GM12878 (cell line): ENCODE data around the gene TBC1D2B. TPM values are rescaled to one million over a fixed set of nuclear protein-coding genes. Genes with fewer than 3 reads are reported as not detected.

Source experiments
- CEBPB ChIP-seq, 2 experiments: fragments of 150-350 bp in 1 of 2; IDR thresholded peaks; 2 replicates each; pipeline ENCODE4 v1.6.1; 2012 to 2014; ENCODE audit warnings: low read depth in 2 of 2, low read length in 2 of 2, borderline replicate concordance in 1 of 2, inconsistent platforms in 1 of 2
- HCFC1 ChIP-seq: fragments of 150-350 bp; IDR thresholded peaks from 2 replicates; pipeline ENCODE4 v1.6.1; 2014; ENCODE audit warnings: low read length
- HDAC6 ChIP-seq: fragments of 200-600 bp; sonication (generic); IDR thresholded peaks from one replicate; pipeline ENCODE4 v1.8.0; 2017; ENCODE audit warnings: antibody characterized with exemption; ENCODE audit not compliant: unreplicated experiment
- KLF5 ChIP-seq: fragments of 450-650 bp; IDR thresholded peaks from 2 replicates; pipeline ENCODE4 v1.6.1; 2014; ENCODE audit warnings: mild to moderate bottlenecking; ENCODE audit not compliant: partially characterized antibody
- SIX5 ChIP-seq: IDR thresholded peaks from 2 replicates; pipeline ENCODE4 v1.6.1; 2011; ENCODE audit warnings: mild to moderate bottlenecking, low read depth, low read length, moderate library complexity; ENCODE audit not compliant: severe bottlenecking
- SREBF1 ChIP-seq: IDR thresholded peaks from 2 replicates; pipeline ENCODE4 v1.6.1; 2012; ENCODE audit warnings: mild to moderate bottlenecking, low read length
- YBX1 ChIP-seq: fragments of 450-650 bp; IDR thresholded peaks from 2 replicates; pipeline ENCODE4 v1.6.1; 2016; ENCODE audit warnings: antibody characterized with exemption
- ZNF274 ChIP-seq: IDR thresholded peaks from one replicate; pipeline ENCODE4 v1.8.0; 2011; ENCODE audit not compliant: insufficient read length, insufficient read depth
- ZNF622 ChIP-seq: fragments of 450-650 bp; IDR thresholded peaks from 2 replicates; pipeline ENCODE4 v1.6.1; 2017; ENCODE audit warnings: mild to moderate bottlenecking, inconsistent platforms
- polyA plus RNA-seq, 11 experiments: library from polyadenylated mRNA; depleted of rRNA in 4 of 11; unstranded in 6 of 11; stranded (reverse) in 5 of 11; fragments of >200 nt; fragmentation: Nextera tagmentation in 4 of 11; fragmentation: Illumina TruSeq in 1 of 11; extraction: Ambion mirVana in 4 of 11; extraction: Trizol in 1 of 11; gene quantifications; 1 replicate in 1 of 11; 2 replicates in 10 of 11; pipeline versions ENCODE4 v1.2.1 to v1.2.3, GENCODE V29; 2011 to 2016; ENCODE audit warnings: inconsistent platforms in 2 of 11, missing spikeins in 2 of 11, low read depth in 1 of 11
- total RNA-seq, 4 experiments: library from RNA; depleted of rRNA in 3 of 4; stranded (reverse); fragments of >200 nt in 3 of 4; fragmentation: Illumina TruSeq in 1 of 4; extraction: Trizol in 1 of 4; gene quantifications; 2 replicates each; pipeline versions ENCODE4 v1.2.1 to v1.2.3, GENCODE V29; 2013 to 2021
- TF ChIP-seq, protein P1 (sequence below): IDR thresholded peaks from 2 replicates; pipeline ENCODE4 v1.6.1; 2012; ENCODE audit warnings: low read length, inconsistent platforms
- TF ChIP-seq, protein P2 (sequence below): IDR thresholded peaks from 2 replicates; pipeline ENCODE4 v1.6.1; 2012; ENCODE audit warnings: low read depth, low read length, improper control_type of control experiment
- TF ChIP-seq, protein P3 (sequence below): fragments of 450-650 bp; formaldehyde crosslinking; IDR thresholded peaks from 2 replicates; pipeline ENCODE4 v1.4.0; 2022; ENCODE audit warnings: mild to moderate bottlenecking, moderate library complexity
- TF ChIP-seq, protein P4 (sequence below): fragments of 450-650 bp; IDR thresholded peaks from 2 replicates; pipeline ENCODE4 v1.6.1; 2016; ENCODE audit warnings: mild to moderate bottlenecking
- TF ChIP-seq, protein P5 (sequence below): IDR thresholded peaks from 2 replicates; pipeline ENCODE4 v1.6.1; 2012; ENCODE audit warnings: low read depth, low read length, improper control_type of control experiment
- TF ChIP-seq, protein P6 (sequence below): IDR thresholded peaks from 2 replicates; pipeline ENCODE4 v1.6.1; 2011; ENCODE audit warnings: borderline replicate concordance, low read depth, mild to moderate bottlenecking, moderate library complexity, low read length; ENCODE audit not compliant: insufficient read depth, poor library complexity, severe bottlenecking

The TBC1D2B gene
- total and polyA plus RNA-seq, 10 of the 15 experiments (the other 5 are each of a cell fraction or from before 2014, with no cell fraction given): 1.3 to 53.4 (median 19.4) TPM

DNA sequence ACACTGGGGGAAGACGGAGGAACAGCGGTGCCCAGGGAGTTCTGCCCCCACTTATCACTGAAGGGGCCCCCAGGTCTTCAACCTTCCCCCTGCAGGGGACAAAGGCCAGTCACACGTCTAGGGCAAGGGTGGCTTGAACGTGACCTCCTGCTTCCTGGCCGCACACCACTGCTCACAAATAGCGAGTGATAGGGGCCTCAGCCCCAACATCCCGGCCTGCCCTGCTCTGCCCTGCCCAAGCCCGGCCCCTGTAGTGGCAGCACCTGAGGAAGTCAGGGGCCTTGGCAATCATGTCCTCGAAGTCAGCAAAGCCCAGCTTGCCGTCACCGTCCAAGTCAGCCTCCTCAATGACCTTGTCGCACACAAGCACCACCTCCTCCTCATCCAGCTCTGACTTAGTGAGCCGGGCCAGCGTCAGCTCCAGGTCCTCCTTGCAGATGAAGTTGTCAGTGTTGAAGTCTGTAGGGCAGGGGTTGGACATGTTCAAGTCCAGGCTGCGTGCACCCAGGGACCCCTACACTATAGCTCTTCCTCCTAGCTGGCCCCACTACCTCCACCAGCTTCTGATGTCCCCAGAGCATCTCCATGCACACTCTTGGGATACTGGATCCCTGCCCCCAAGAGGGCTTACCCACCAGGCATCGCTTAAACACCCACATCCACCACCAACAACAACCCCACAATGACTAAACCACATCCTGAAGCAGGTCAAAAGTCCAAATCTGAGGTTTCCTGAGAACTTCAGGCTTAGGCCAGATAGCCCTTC is 28.1 kb upstream of the TBC1D2B start (continued):
- TF ChIP-seq, protein P1, sequence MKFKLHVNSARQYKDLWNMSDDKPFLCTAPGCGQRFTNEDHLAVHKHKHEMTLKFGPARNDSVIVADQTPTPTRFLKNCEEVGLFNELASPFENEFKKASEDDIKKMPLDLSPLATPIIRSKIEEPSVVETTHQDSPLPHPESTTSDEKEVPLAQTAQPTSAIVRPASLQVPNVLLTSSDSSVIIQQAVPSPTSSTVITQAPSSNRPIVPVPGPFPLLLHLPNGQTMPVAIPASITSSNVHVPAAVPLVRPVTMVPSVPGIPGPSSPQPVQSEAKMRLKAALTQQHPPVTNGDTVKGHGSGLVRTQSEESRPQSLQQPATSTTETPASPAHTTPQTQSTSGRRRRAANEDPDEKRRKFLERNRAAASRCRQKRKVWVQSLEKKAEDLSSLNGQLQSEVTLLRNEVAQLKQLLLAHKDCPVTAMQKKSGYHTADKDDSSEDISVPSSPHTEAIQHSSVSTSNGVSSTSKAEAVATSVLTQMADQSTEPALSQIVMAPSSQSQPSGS: no peak
- no peak for TF ChIP-seq HCFC1
- TF ChIP-seq SIX5: no peak
- TF ChIP-seq KLF5: no peak
- no peak for TF ChIP-seq CEBPB (IDR thresholded peaks at IDR 0.05; ENCODE audit: borderline replicate concordance in 1 of 2, low read depth in 2 of 2, low read length in 2 of 2)
- no peak for TF ChIP-seq SREBF1
- TF ChIP-seq, protein P2, sequence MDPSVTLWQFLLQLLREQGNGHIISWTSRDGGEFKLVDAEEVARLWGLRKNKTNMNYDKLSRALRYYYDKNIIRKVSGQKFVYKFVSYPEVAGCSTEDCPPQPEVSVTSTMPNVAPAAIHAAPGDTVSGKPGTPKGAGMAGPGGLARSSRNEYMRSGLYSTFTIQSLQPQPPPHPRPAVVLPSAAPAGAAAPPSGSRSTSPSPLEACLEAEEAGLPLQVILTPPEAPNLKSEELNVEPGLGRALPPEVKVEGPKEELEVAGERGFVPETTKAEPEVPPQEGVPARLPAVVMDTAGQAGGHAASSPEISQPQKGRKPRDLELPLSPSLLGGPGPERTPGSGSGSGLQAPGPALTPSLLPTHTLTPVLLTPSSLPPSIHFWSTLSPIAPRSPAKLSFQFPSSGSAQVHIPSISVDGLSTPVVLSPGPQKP: no peak
- no peak for TF ChIP-seq ZNF274
- no peak for TF ChIP-seq ZNF622
- TF ChIP-seq, protein P3, sequence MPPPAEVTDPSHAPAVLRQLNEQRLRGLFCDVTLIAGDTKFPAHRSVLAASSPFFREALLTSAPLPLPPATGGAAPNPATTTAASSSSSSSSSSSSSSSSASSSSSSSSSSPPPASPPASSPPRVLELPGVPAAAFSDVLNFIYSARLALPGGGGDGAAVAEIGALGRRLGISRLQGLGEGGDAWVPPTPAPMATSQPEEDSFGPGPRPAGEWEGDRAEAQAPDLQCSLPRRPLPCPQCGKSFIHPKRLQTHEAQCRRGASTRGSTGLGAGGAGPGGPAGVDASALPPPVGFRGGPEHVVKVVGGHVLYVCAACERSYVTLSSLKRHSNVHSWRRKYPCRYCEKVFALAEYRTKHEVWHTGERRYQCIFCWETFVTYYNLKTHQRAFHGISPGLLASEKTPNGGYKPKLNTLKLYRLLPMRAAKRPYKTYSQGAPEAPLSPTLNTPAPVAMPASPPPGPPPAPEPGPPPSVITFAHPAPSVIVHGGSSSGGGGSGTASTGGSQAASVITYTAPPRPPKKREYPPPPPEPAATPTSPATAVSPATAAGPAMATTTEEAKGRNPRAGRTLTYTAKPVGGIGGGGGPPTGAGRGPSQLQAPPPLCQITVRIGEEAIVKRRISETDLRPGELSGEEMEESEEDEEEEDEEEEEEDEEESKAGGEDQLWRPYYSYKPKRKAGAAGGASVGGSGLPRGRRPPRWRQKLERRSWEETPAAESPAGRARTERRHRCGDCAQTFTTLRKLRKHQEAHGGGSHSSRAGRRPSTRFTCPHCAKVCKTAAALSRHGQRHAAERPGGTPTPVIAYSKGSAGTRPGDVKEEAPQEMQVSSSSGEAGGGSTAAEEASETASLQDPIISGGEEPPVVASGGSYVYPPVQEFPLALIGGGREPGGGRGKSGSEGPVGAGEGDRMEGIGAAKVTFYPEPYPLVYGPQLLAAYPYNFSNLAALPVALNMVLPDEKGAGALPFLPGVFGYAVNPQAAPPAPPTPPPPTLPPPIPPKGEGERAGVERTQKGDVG: no peak
- no peak for TF ChIP-seq HDAC6
- TF ChIP-seq, protein P4, sequence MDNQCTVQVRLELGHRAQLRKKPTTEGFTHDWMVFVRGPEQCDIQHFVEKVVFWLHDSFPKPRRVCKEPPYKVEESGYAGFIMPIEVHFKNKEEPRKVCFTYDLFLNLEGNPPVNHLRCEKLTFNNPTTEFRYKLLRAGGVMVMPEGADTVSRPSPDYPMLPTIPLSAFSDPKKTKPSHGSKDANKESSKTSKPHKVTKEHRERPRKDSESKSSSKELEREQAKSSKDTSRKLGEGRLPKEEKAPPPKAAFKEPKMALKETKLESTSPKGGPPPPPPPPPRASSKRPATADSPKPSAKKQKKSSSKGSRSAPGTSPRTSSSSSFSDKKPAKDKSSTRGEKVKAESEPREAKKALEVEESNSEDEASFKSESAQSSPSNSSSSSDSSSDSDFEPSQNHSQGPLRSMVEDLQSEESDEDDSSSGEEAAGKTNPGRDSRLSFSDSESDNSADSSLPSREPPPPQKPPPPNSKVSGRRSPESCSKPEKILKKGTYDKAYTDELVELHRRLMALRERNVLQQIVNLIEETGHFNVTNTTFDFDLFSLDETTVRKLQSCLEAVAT: no peak
- TF ChIP-seq, protein P5, sequence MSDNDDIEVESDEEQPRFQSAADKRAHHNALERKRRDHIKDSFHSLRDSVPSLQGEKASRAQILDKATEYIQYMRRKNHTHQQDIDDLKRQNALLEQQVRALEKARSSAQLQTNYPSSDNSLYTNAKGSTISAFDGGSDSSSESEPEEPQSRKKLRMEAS: no peak
- no peak for TF ChIP-seq YBX1
- TF ChIP-seq, protein P6, sequence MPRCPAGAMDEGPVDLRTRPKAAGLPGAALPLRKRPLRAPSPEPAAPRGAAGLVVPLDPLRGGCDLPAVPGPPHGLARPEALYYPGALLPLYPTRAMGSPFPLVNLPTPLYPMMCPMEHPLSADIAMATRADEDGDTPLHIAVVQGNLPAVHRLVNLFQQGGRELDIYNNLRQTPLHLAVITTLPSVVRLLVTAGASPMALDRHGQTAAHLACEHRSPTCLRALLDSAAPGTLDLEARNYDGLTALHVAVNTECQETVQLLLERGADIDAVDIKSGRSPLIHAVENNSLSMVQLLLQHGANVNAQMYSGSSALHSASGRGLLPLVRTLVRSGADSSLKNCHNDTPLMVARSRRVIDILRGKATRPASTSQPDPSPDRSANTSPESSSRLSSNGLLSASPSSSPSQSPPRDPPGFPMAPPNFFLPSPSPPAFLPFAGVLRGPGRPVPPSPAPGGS: no peak
